Measurements from ENCODE around the gene TSPEAR.

Gene TSPEAR

GRCh38 chr21:44742418-44743153, 31.2 kb upstream of the TSPEAR start:
- DNase-seq: no peak
- intact Hi-C loops (cut with DNase I): no loop called here

GRCh38 chr21:44741921-44742320, 30.5 kb upstream of the TSPEAR start:
- peak in 2 of 42 donors; percentile 2 to 21 for DNase-seq
- intact Hi-C loops (cut with DNase I): no loop called here

GRCh38 chr21:44740742-44741141, 29.4 kb upstream of the TSPEAR start:
- intact Hi-C loops (cut with DNase I): no loop called here
- peak in 2 of 42 donors; percentile 9 to 19 for DNase-seq

- no peak for DNase-seq
- intact Hi-C loops (cut with DNase I): no loop called here
Observed at GRCh38 chr21:44739316-44739715, 27.9 kb upstream of the TSPEAR start.

GRCh38 chr21:44738621-44739020, 27.2 kb upstream of the TSPEAR start:
- intact Hi-C loops (cut with DNase I): no loop called here
- no peak for DNase-seq

- DNase-seq: peak in 1 of 42 donors; percentile 7
- intact Hi-C loops (cut with DNase I): no loop called here
Observed at GRCh38 chr21:44737706-44738354, 26.5 kb upstream of the TSPEAR start.

GRCh38 chr21:44736291-44737004, 25.1 kb upstream of the TSPEAR start:
- DNase-seq: peak in 1 of 42 donors; percentile 6

GRCh38 chr21:44735821-44736220, 24.4 kb upstream of the TSPEAR start:
- DNase-seq: peak in 1 of 42 donors; percentile 19
- intact Hi-C loops (cut with DNase I): no loop called here

More at GRCh38 chr21:44736291-44737004, 25.1 kb upstream of the TSPEAR start:
- intact Hi-C loops (cut with DNase I): no loop called here

- DNase-seq: peak in 2 of 42 donors; percentile 1 to 9
- intact Hi-C loops (cut with DNase I): no loop called here
Observed at GRCh38 chr21:44734841-44735240, 23.5 kb upstream of the TSPEAR start.

GRCh38 chr21:44734026-44734745, 22.8 kb upstream of the TSPEAR start:
- DNase-seq: peak in 2 of 42 donors; percentile 5 to 19
- intact Hi-C loops (cut with DNase I): no loop called here

GRCh38 chr21:44732956-44733355, 21.6 kb upstream of the TSPEAR start:
- DNase-seq: peak in 2 of 42 donors; percentile 7 to 20
- intact Hi-C loops (cut with DNase I): no loop called here

- intact Hi-C loops (cut with DNase I): no loop called here
- peak in 2 of 42 donors; percentile 15 to 20 for DNase-seq
Observed at GRCh38 chr21:44732263-44732662, 20.9 kb upstream of the TSPEAR start.

GRCh38 chr21:44730951-44731579, 19.7 kb upstream of the TSPEAR start:
- peak in 1 of 42 donors; percentile 14 for DNase-seq
- intact Hi-C loops (cut with DNase I): no loop called here

GRCh38 chr21:44730028-44730395, 18.6 kb upstream of the TSPEAR start:
- intact Hi-C loops (cut with DNase I): no loop called here
- peak in 1 of 42 donors; percentile 18 for DNase-seq

GRCh38 chr21:44729336-44730027, 18.1 kb upstream of the TSPEAR start:
- intact Hi-C loops (cut with DNase I): no loop called here
- peak in 2 of 42 donors; percentile 13 to 19 for DNase-seq

- intact Hi-C loops (cut with DNase I): no loop called here
- peak in 1 of 42 donors; percentile 13 for DNase-seq
Observed at GRCh38 chr21:44728716-44729115, 17.3 kb upstream of the TSPEAR start.

- intact Hi-C loops (cut with DNase I): no loop called here
- peak in 1 of 42 donors; percentile 13 for DNase-seq
Observed at GRCh38 chr21:44727757-44728156, 16.4 kb upstream of the TSPEAR start.

- peak in 1 of 42 donors; percentile 7 for DNase-seq
- intact Hi-C loops (cut with DNase I): no loop called here
Observed at GRCh38 chr21:44727321-44727720, 15.9 kb upstream of the TSPEAR start.

All from head of caudate nucleus (tissue), 42 donors.